DMS153 treated with DMSO at 0.1 percent for 48 hours (cell line): ENCODE data around the gene PACC1.

Experiments
- DNase-seq: peaks from one replicate; lab custom pipeline; 2025; ENCODE audit not compliant: unreplicated experiment; lab: John Stamatoyannopoulos, UW

Gene PACC1

GRCh38 chr1:212438831-212439237, 24.1 kb upstream of the PACC1 start:
- DNase-seq = no peak

GRCh38 chr1:212437179-212437798, 22.6 kb upstream of the PACC1 start:
- DNase-seq = no peak

- no peak for DNase-seq
Observed at GRCh38 chr1:212434992-212435391, 20.3 kb upstream of the PACC1 start.

- DNase-seq = no peak
Observed at GRCh38 chr1:212433577-212434462, 19.1 kb upstream of the PACC1 start.

GRCh38 chr1:212432661-212433576, 18.2 kb upstream of the PACC1 start, which contains the start of gene NENF:
TSS of gene NENF (plus strand) at chr1:212432920. CDS start at chr1:212432944, 24 bp downstream.
- DNase-seq = peak; percentile 86

GRCh38 chr1:212432272-212432660, 17.6 kb upstream of the PACC1 start:
- DNase-seq = no peak

GRCh38 chr1:212431644-212432043, 17.0 kb upstream of the PACC1 start:
- no peak for DNase-seq

GRCh38 chr1:212430955-212431394, 16.3 kb upstream of the PACC1 start:
- DNase-seq = no peak

GRCh38 chr1:212430416-212430815, 15.7 kb upstream of the PACC1 start:
- DNase-seq = no peak

- DNase-seq = no peak
Observed at GRCh38 chr1:212428496-212428895, 13.8 kb upstream of the PACC1 start.

GRCh38 chr1:212423879-212424278, 9.2 kb upstream of the PACC1 start:
- DNase-seq = no peak

GRCh38 chr1:212421165-212421564, 6.5 kb upstream of the PACC1 start:
- no peak for DNase-seq

GRCh38 chr1:212415107-212415841, 588 bp upstream of the PACC1 start:
- DNase-seq = no peak

- DNase-seq = no peak
Observed at GRCh38 chr1:212413902-212414327, 771 bp downstream of the PACC1 start.

GRCh38 chr1:212412374-212412773, 2.3 kb downstream of the PACC1 start:
- no peak for DNase-seq

- DNase-seq = no peak
Observed at GRCh38 chr1:212410231-212410820, 4.4 kb downstream of the PACC1 start.

- no peak for DNase-seq
Observed at GRCh38 chr1:212402666-212403321, 11.9 kb downstream of the PACC1 start.

- DNase-seq = no peak
Observed at GRCh38 chr1:212401838-212402582, 12.7 kb downstream of the PACC1 start.

GRCh38 chr1:212401042-212401441, 13.6 kb downstream of the PACC1 start:
- DNase-seq = no peak
